Stomach (tissue), 4 donors: Measurements from ENCODE around the gene MICAL2.

Experiments used
- POLR2A ChIP-seq, 4 donors: fragments of 450-650 bp; IDR thresholded peaks; one replicate each; pipeline ENCODE4 v1.6.1; 2016; ENCODE audit warnings: antibody characterized with exemption in 4 of 4, control low read depth in 2 of 4, mild to moderate bottlenecking in 1 of 4, moderate library complexity in 1 of 4
- TF ChIP-seq, protein P1 (sequence below), 7 experiments: fragments of 450-650 bp in 4 of 7; fragments of 200-600 bp in 3 of 7; sonication (generic) in 3 of 7; IDR thresholded peaks; one replicate each; pipeline ENCODE4 v1.5.1; 2016 to 2019; ENCODE audit warnings: antibody characterized with exemption in 7 of 7, control low read depth in 2 of 7, mild to moderate bottlenecking in 1 of 7

- TF ChIP-seq, protein P1, sequence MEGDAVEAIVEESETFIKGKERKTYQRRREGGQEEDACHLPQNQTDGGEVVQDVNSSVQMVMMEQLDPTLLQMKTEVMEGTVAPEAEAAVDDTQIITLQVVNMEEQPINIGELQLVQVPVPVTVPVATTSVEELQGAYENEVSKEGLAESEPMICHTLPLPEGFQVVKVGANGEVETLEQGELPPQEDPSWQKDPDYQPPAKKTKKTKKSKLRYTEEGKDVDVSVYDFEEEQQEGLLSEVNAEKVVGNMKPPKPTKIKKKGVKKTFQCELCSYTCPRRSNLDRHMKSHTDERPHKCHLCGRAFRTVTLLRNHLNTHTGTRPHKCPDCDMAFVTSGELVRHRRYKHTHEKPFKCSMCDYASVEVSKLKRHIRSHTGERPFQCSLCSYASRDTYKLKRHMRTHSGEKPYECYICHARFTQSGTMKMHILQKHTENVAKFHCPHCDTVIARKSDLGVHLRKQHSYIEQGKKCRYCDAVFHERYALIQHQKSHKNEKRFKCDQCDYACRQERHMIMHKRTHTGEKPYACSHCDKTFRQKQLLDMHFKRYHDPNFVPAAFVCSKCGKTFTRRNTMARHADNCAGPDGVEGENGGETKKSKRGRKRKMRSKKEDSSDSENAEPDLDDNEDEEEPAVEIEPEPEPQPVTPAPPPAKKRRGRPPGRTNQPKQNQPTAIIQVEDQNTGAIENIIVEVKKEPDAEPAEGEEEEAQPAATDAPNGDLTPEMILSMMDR (IDR thresholded peaks at IDR 0.05), result no peak
- TF ChIP-seq POLR2A (IDR thresholded peaks at IDR 0.05), result no peak
Measured at GRCh38 chr11:12291766-12292165, 181.4 kb downstream of the MICAL2 start.
